Epithelial cell of proximal tubule (primary cell): ENCODE data around the gene GGNBP2. TPM values are rescaled to one million over a fixed set of nuclear protein-coding genes. Genes with fewer than 3 reads are reported as not detected.
"Not testable (repeated sequence)": the region's sequence is repeated elsewhere in the genome, so short reads cannot be mapped to it uniquely, and the experiment has no call there.

Source experiments
- DNase-seq: peaks from one replicate; pipeline ENCODE4 v3.0.0-alpha.2; 2011; ENCODE audit warnings: low read depth
- H3K4me3 ChIP-seq: 2 replicates; pipeline ENCODE4 v1.5.1; 2011; ENCODE audit warnings: low read depth, mild to moderate bottlenecking, low read length
- CTCF ChIP-seq: conservative IDR thresholded peaks from 2 replicates; pipeline ENCODE4 v1.5.1; 2012; ENCODE audit warnings: low read depth, mild to moderate bottlenecking, low read length
- total RNA-seq: library from RNA; depleted of rRNA; stranded (reverse); fragments of >200 nt; gene quantifications from 2 replicates; pipeline ENCODE4 v1.2.3, GENCODE V29; 2015

Gene GGNBP2
- total RNA-seq, 1 donor from 2014 or later = 32.6 TPM

DNA sequence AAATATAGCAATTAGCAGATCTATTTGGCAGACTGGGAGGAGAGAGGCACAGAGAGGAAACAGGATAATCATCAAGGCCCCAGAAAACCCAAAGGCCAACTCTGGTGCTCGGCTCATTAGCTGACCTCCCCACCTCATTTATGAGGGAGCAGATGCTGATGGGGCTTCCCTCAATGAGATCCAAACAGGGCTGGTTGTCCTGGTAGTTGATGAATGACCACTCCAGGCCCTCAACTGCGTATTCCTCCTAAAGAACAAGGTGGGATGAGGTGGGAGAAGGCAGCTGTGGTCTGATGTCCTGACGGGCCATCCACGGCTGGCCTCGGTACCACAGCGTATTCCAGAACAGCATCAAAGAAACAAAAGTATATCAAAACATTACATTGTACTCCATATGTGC lies 37.5 kb upstream of the GGNBP2 start:
- DNase-seq = no peak
- no peak for TF ChIP-seq CTCF
- no peak overlapping the region for H3K4me3 ChIP-seq

GRCh38 chr17:36508439-36508838 lies 36.3 kb upstream of the GGNBP2 start:
- not testable (repeated sequence) for H3K4me3 ChIP-seq

GRCh38 chr17:36509272-36509985 lies 35.3 kb upstream of the GGNBP2 start:
- no peak overlapping the region for H3K4me3 ChIP-seq
- TF ChIP-seq CTCF = no peak
- DNase-seq = no peak

More at GRCh38 chr17:36508439-36508838, 36.3 kb upstream of the GGNBP2 start:
- DNase-seq = not testable (repeated sequence)

GRCh38 chr17:36510636-36511035 lies 34.1 kb upstream of the GGNBP2 start:
- H3K4me3 ChIP-seq = no peak overlapping the region
- TF ChIP-seq CTCF = no peak
- DNase-seq = no peak

DNA sequence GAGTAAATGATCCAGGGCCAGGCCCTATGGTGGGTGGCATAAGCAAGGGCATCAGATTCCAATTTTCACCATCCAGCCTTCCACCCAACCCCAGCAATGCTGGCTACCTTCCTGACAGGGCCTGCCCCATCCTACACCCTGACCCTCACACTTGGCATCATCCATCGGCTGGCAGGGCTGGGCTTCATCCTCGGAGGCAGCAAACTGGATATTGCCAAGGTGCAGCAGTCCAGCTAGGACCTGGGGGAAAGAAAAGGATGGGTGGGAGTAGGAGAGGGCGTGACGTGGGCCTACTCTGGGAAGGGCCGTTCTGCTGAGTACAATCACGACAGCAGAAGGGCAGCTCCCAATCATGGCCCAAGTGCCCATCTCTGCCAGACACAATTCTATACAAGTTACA lies 33.5 kb upstream of the GGNBP2 start:
- DNase-seq = no peak
- TF ChIP-seq CTCF = no peak
- no peak overlapping the region for H3K4me3 ChIP-seq

DNA sequence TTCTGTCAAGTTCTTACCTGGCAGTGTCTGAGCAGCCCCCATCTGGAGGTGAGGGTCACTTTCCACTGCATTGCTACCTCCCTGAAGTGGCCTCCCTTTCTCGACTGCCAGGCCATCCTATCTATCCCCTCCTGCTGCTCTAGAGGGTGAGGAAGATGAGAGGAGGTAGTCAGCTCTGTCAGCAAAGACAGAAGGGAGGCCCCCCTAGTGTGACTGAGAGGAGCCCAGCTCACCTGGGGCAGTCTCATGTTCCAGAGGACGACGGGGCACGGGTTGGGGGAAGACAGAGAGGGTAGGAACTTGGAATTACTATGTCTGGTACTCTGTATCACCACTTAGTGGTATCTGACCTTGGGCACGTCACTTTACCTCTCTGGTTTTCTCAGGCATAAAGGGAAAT lies 32.1 kb upstream of the GGNBP2 start:
- no peak overlapping the region for H3K4me3 ChIP-seq
- DNase-seq = no peak
- no peak for TF ChIP-seq CTCF

GRCh38 chr17:36514856-36515255 lies 29.9 kb upstream of the GGNBP2 start:
- DNase-seq = no peak
- H3K4me3 ChIP-seq = no peak overlapping the region
- no peak for TF ChIP-seq CTCF
